ENCODE measurements around the gene CCL28. TPM values are rescaled to one million over a fixed set of nuclear protein-coding genes. Genes with fewer than 3 reads are reported as not detected.

Gene CCL28
- total and polyA plus RNA-seq, 2 donors (not counting 3 experiments of a cell fraction or from before 2014, with no cell fraction given), result 1.2 to 1.8 TPM

DNA sequence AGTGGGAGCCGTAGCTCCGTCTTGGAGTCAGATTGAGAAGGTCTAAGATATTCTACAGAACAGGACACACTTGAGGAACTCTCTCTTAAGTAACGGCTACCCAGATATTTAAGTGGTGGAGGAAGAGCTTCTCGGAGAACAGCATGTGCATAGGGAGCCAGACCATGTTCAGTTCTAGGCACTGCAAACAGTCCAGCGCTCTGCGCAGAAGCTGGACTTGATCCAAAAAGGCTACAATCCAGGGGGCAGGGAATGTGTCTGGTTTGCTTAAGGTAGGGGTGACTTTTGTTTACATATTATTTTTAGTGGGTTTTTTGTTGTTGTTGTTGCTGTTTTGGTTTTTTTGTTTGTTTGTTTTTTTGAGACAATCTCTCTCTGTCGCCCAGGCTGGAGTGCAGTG is 16.8 kb upstream of the CCL28 start:
- Histone ChIP-seq H3K27ac (ENCODE audit: insufficient read depth, low read depth, low read length) (no peak overlapping the region), H4K20me1 (replicated peaks; ENCODE audit: control insufficient read depth, extremely low read depth, insufficient read depth, low read length) (no peaks in the 10 kb centered on the region), H3K9me3 (replicated peaks; ENCODE audit: control insufficient read depth, insufficient read depth, low read length) (no peaks in the 10 kb centered on the region), H3K36me3 (ENCODE audit: control insufficient read depth in 2 of 2, extremely low read depth in 1 of 2, insufficient read depth in 2 of 2, low read length in 2 of 2) (no peaks in the 10 kb centered on the region), H3K4me2 (ENCODE audit: insufficient read depth, low read length) (no peak overlapping the region), H3K4me1 (ENCODE audit: control insufficient read depth, extremely low read depth, insufficient read depth, low read length) (no peaks in the 10 kb centered on the region), H3K4me3 (replicated peaks in 1 of 3; ENCODE audit: insufficient read depth in 1 of 3, low read depth in 1 of 3, low read length in 3 of 3) (no peak overlapping the region), H2AFZ (ENCODE audit: low read depth, low read length) (no peak overlapping the region), H3K27me3 (ENCODE audit: control insufficient read depth in 2 of 2, insufficient read depth in 2 of 2, low read length in 2 of 2) (peaks cover 0 to 1% of the 10 kb centered on the region in 2 experiments), H3K9me1 (replicated peaks; ENCODE audit: control insufficient read depth, extremely low read depth, insufficient read depth, low read length) (no peaks in the 10 kb centered on the region), H3K79me2 (ENCODE audit: control insufficient read depth, insufficient read depth, low read length) (no peaks in the 10 kb centered on the region), H3K9ac (replicated peaks; ENCODE audit: extremely low read depth, insufficient read depth, low read length) (no peak overlapping the region)
- POLR2A ChIA-PET, result no interaction called here
- DNase-seq (ENCODE audit: low read depth, low spot score), result no peak
- intact Hi-C loops (cut with micrococcal nuclease), result no loop called here
- BruUV-seq (replicated peaks), result no TSS peak
- dilution Hi-C loops (cut with MboI; ENCODE audit: extremely low pct_ligation_motif_present, low sequenced_read_pairs), result no loop called here
- TF ChIP-seq POLR2A (IDR thresholded peaks at IDR 0.05; ENCODE audit: low read depth, low read length) (no peak), FOS (IDR thresholded peaks at IDR 0.05; ENCODE audit: borderline replicate concordance, insufficient read depth, low read length) (no peak), JUN (IDR thresholded peaks at IDR 0.05; ENCODE audit: borderline replicate concordance, insufficient read depth, insufficient read length, low read depth) (no peak), POLR2AphosphoS5 (IDR thresholded peaks at IDR 0.05; ENCODE audit: insufficient read depth, low read depth, low read length) (no peak), GATA2 (IDR thresholded peaks at IDR 0.05; ENCODE audit: insufficient read depth, insufficient read length, low read depth, low read length) (no peak), MYC (IDR thresholded peaks at IDR 0.05; ENCODE audit: low read depth, low read length) (no peak), EZH2 (IDR thresholded peaks at IDR 0.05; ENCODE audit: borderline replicate concordance, low read depth, low read length, severe bottlenecking) (no peak)
- TF ChIP-seq, protein P1, sequence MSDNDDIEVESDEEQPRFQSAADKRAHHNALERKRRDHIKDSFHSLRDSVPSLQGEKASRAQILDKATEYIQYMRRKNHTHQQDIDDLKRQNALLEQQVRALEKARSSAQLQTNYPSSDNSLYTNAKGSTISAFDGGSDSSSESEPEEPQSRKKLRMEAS (IDR thresholded peaks at IDR 0.05; ENCODE audit: insufficient read depth, insufficient read length), result no peak
- TF ChIP-seq, protein P2, sequence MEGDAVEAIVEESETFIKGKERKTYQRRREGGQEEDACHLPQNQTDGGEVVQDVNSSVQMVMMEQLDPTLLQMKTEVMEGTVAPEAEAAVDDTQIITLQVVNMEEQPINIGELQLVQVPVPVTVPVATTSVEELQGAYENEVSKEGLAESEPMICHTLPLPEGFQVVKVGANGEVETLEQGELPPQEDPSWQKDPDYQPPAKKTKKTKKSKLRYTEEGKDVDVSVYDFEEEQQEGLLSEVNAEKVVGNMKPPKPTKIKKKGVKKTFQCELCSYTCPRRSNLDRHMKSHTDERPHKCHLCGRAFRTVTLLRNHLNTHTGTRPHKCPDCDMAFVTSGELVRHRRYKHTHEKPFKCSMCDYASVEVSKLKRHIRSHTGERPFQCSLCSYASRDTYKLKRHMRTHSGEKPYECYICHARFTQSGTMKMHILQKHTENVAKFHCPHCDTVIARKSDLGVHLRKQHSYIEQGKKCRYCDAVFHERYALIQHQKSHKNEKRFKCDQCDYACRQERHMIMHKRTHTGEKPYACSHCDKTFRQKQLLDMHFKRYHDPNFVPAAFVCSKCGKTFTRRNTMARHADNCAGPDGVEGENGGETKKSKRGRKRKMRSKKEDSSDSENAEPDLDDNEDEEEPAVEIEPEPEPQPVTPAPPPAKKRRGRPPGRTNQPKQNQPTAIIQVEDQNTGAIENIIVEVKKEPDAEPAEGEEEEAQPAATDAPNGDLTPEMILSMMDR (IDR thresholded peaks at IDR 0.05; ENCODE audit: extremely low read depth in 1 of 2, insufficient read depth in 1 of 2, low read depth in 1 of 2, low read length in 2 of 2), result no peak
- CTCF ChIA-PET, result no interaction called here
- no peak for FAIRE-seq

Data from endothelial cell of umbilical vein (primary cell).